Measurements from ENCODE around the gene CROCC2.
A peak's percentile ranks its signal among the peaks of the same experiment; 100 is the strongest.

CROCC2 gene

GRCh38 chr2:240911641-240912265 lies 5.6 kb downstream of the CROCC2 start:
- no peak for DNase-seq (ENCODE audit: low read depth)

GRCh38 chr2:240912878-240913809 lies 7.0 kb downstream of the CROCC2 start:
- no peak overlapping the region for H3K4me3 ChIP-seq (ENCODE audit: low read depth, low read length)
- no peak for DNase-seq (ENCODE audit: low read depth)
- TF ChIP-seq, protein P1, sequence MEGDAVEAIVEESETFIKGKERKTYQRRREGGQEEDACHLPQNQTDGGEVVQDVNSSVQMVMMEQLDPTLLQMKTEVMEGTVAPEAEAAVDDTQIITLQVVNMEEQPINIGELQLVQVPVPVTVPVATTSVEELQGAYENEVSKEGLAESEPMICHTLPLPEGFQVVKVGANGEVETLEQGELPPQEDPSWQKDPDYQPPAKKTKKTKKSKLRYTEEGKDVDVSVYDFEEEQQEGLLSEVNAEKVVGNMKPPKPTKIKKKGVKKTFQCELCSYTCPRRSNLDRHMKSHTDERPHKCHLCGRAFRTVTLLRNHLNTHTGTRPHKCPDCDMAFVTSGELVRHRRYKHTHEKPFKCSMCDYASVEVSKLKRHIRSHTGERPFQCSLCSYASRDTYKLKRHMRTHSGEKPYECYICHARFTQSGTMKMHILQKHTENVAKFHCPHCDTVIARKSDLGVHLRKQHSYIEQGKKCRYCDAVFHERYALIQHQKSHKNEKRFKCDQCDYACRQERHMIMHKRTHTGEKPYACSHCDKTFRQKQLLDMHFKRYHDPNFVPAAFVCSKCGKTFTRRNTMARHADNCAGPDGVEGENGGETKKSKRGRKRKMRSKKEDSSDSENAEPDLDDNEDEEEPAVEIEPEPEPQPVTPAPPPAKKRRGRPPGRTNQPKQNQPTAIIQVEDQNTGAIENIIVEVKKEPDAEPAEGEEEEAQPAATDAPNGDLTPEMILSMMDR (IDR thresholded peaks at IDR 0.05; ENCODE audit: low read depth, low read length, missing control alignments) = no peak

More at GRCh38 chr2:240911641-240912265, 5.6 kb downstream of the CROCC2 start:
- H3K4me3 ChIP-seq (ENCODE audit: low read depth, low read length) = no peak overlapping the region
- TF ChIP-seq, protein P1 (IDR thresholded peaks at IDR 0.05; ENCODE audit: low read depth, low read length, missing control alignments) = no peak

DNA sequence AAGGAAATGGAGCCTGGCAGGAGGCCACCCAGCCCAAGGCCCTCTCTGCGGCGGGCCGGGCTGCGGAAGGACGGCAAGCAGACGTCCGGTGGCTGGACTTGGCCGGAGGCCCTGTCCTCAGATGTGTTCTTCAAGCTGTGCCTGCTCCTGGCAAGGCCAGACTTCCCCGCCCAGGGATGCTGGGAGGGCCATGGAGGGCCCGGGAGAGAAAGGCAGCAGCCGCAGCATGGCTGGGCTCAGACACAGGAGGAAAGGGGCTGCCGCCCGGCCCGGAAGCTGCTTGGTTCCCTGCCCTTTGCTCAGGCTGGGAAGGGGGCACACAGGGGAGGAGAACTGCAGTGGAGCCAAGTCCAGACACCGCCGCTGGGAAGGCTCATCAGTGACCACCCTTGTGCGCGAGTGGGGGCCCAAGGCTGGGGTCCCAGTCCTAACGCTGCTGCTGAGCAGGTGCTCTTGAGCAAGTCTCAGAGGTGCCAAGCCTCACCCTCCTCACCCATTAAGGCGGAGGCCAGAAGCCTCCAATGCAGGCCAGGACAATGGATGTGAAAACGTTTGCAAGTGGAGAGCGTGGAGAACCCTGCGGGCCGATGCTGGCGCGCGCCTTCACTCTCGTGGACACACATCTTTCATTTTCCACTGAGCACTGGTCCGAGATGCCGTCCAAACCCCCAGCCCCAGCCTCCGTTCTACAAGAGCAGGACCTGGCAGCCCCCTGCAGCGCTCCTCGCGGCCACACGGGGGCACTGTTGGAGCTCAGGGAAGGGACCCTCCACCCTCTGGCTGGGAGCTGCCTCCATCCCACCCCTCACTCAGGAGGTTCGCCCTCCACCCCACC lies 7.9 kb downstream of the CROCC2 start:
- H3K4me3 ChIP-seq (ENCODE audit: low read depth, low read length) = no peak overlapping the region
- TF ChIP-seq, protein P1 (IDR thresholded peaks at IDR 0.05; ENCODE audit: low read depth, low read length, missing control alignments) = peak; percentile 89
- no peak for DNase-seq (ENCODE audit: low read depth)

DNA sequence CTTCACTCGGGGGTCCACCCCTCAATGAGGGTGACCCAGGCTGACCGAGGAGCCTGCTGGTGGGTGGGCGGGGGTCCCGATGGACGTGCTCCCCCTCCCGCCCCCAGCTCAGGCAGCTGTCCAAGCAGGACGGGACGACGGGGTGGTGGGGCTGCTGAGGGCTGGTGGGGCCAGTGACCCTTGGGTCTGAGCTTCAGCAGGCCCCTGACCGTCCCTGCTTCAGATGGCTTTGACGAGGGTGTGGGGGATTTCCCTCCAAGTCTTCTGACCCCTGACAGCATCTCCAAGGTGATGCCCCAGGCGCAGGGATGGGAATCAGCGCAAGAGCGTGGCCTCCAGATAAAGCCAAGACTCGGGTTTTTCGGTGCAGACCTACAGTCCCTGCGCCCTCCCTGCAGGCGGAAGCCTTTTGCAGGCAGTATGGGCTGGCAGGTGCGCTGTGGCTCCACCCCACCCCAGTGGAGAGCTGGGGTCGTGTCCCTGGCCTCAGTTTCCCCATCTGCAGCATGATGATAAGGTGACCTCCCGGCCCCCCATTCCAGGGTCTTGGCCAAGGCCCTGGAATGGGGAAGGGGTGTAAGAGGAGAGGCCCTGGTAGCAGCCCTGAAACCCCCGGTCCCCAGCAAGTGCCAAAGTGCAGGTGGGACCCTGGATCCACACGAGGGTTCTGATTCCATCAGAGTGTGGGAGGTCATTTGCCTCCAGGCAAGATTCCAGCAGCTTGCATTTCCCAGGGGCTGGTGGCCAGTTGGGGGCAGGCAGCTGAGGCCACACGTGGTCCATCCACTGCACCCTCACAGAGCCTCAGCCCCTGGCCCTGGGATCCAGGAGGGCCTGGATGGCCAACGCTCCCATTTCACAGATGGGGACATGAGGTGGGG lies 8.7 kb downstream of the CROCC2 start:
- H3K4me3 ChIP-seq (ENCODE audit: low read depth, low read length) = no peak overlapping the region
- DNase-seq (ENCODE audit: low read depth) = no peak
- TF ChIP-seq, protein P1 (IDR thresholded peaks at IDR 0.05; ENCODE audit: low read depth, low read length, missing control alignments) = no peak

- TF ChIP-seq, protein P1 (IDR thresholded peaks at IDR 0.05; ENCODE audit: low read depth, low read length, missing control alignments) = no peak
- no peak overlapping the region for H3K4me3 ChIP-seq (ENCODE audit: low read depth, low read length)
- no peak for DNase-seq (ENCODE audit: low read depth)
These were observed 9.6 kb downstream of the CROCC2 start for GRCh38 chr2:240915526-240916341.
